Mammary epithelial cell (primary cell): ENCODE results near the gene LHFPL3.

Experiments
- EZH2 ChIP-seq: IDR thresholded peaks from 2 replicates; pipeline ENCODE4 v1.6.1; 2012; ENCODE audit warnings: low read length, inconsistent platforms, borderline replicate concordance
- TF ChIP-seq, protein P1 (sequence below), 2 donors: IDR thresholded peaks in 1 of 2; conservative IDR thresholded peaks in 1 of 2; 2 replicates each; pipeline ENCODE4 v1.5.1; 2011 to 2012; ENCODE audit warnings: inconsistent platforms in 2 of 2, low read length in 2 of 2, mild to moderate bottlenecking in 2 of 2, control low read depth in 1 of 2, low read depth in 1 of 2; ENCODE audit not compliant: insufficient read depth in 1 of 2; ENCODE audit errors: extremely low read depth in 1 of 2

DNA sequence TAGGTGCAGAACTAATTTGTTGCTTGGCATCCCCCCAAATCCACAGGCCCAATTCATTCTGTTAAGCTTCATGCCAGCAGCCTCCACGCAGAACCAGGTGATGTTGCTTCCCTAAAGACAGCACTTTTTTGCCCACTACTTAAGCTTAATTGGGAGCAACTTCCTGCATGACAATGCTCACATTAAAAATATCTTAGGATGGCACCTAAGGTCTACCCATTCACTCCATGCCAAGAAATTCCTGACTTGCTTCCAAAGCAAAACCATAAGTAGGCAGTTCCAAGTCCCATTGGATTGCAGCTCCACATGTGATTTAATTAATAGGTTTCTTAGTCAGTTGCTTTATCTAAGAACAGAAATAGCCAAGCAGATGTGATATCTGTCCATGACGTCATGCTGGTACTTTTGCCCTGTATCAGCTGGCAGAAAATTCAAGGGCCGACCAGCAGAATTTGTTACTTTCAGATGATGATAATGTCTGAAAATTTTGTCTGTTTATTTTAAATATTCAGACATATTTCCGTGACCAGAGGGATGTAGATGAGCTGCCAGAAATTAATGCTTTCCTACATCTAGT is 325.5 kb downstream of the LHFPL3 start:
- TF ChIP-seq, protein P1, sequence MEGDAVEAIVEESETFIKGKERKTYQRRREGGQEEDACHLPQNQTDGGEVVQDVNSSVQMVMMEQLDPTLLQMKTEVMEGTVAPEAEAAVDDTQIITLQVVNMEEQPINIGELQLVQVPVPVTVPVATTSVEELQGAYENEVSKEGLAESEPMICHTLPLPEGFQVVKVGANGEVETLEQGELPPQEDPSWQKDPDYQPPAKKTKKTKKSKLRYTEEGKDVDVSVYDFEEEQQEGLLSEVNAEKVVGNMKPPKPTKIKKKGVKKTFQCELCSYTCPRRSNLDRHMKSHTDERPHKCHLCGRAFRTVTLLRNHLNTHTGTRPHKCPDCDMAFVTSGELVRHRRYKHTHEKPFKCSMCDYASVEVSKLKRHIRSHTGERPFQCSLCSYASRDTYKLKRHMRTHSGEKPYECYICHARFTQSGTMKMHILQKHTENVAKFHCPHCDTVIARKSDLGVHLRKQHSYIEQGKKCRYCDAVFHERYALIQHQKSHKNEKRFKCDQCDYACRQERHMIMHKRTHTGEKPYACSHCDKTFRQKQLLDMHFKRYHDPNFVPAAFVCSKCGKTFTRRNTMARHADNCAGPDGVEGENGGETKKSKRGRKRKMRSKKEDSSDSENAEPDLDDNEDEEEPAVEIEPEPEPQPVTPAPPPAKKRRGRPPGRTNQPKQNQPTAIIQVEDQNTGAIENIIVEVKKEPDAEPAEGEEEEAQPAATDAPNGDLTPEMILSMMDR (conservative IDR thresholded peaks at IDR 0.05 in 1 of 2, IDR thresholded peaks at IDR 0.05 in 1 of 2; ENCODE audit: extremely low read depth in 1 of 2, insufficient read depth in 1 of 2, low read depth in 1 of 2, low read length in 2 of 2): no peak
- TF ChIP-seq EZH2: no peak
